HL-60 (cell line): ENCODE results near the gene NTHL1.

ENCODE experiments used
- DNase-seq, 2 experiments: peaks; one replicate each; pipeline ENCODE4 v3.0.0-alpha.2; 2010 to 2020; ENCODE audit warnings: low read depth in 1 of 2, low spot score in 1 of 2
- H3K27ac ChIP-seq: fragments of 250-450 bp; sonication (Bioruptor Pico); replicated peaks from 2 replicates; pipeline ENCODE4 v1.5.1; 2020; ENCODE audit warnings: mild to moderate bottlenecking, moderate library complexity
- H3K27me3 ChIP-seq: fragments of 250-450 bp; sonication (Bioruptor Pico); 2 replicates; pipeline ENCODE4 v1.5.1; 2021; ENCODE audit warnings: mild to moderate bottlenecking, moderate library complexity; ENCODE audit not compliant: insufficient read depth, poor library complexity, severe bottlenecking
- H3K4me3 ChIP-seq: replicated peaks from 2 replicates; pipeline ENCODE4 v1.5.1; 2011; ENCODE audit warnings: mild to moderate bottlenecking, control low read depth, low read length; ENCODE audit not compliant: insufficient read depth
- CTCF ChIP-seq: IDR thresholded peaks from one replicate; pipeline ENCODE4 v1.5.1; 2011; ENCODE audit warnings: low read length, control low read depth, inconsistent platforms; ENCODE audit not compliant: insufficient read depth
- GABPA ChIP-seq: IDR thresholded peaks from 2 replicates; pipeline ENCODE4 v1.6.1; 2012; ENCODE audit warnings: low read depth
- POLR2AphosphoS5 ChIP-seq: IDR thresholded peaks from 2 replicates; pipeline ENCODE4 v1.6.1; 2012; ENCODE audit warnings: low read depth
- SPI1 ChIP-seq: IDR thresholded peaks from 2 replicates; pipeline ENCODE4 v1.6.1; 2012; ENCODE audit warnings: low read depth, mild to moderate bottlenecking, borderline replicate concordance
- TF ChIP-seq, protein P1 (sequence below): IDR thresholded peaks from 2 replicates; pipeline ENCODE4 v1.6.1; 2012; ENCODE audit warnings: low read depth; ENCODE audit not compliant: insufficient replicate concordance

Gene NTHL1

DNA sequence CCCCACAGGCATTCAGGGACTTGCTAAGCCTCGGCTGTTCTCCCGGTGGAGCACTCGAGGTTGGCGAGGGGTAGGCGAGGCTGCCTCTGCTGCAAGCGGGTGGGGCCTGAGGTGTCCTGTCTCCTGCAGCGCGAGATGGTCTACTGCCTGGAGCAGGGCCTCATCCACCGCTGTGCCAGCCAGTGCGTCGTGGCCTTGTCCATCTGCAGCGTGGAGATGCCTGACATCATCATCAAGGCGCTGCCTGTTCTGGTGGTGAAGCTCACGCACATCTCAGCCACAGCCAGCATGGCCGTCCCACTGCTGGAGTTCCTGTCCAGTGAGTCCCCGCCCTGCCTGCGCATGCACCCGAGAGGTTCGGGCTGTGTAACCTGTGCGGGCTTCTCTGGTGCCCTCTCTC, 26.4 kb upstream of the NTHL1 start:
- TF ChIP-seq POLR2AphosphoS5, result no peak
- TF ChIP-seq GABPA, result no peak
- TF ChIP-seq SPI1, result no peak
- TF ChIP-seq, protein P1, sequence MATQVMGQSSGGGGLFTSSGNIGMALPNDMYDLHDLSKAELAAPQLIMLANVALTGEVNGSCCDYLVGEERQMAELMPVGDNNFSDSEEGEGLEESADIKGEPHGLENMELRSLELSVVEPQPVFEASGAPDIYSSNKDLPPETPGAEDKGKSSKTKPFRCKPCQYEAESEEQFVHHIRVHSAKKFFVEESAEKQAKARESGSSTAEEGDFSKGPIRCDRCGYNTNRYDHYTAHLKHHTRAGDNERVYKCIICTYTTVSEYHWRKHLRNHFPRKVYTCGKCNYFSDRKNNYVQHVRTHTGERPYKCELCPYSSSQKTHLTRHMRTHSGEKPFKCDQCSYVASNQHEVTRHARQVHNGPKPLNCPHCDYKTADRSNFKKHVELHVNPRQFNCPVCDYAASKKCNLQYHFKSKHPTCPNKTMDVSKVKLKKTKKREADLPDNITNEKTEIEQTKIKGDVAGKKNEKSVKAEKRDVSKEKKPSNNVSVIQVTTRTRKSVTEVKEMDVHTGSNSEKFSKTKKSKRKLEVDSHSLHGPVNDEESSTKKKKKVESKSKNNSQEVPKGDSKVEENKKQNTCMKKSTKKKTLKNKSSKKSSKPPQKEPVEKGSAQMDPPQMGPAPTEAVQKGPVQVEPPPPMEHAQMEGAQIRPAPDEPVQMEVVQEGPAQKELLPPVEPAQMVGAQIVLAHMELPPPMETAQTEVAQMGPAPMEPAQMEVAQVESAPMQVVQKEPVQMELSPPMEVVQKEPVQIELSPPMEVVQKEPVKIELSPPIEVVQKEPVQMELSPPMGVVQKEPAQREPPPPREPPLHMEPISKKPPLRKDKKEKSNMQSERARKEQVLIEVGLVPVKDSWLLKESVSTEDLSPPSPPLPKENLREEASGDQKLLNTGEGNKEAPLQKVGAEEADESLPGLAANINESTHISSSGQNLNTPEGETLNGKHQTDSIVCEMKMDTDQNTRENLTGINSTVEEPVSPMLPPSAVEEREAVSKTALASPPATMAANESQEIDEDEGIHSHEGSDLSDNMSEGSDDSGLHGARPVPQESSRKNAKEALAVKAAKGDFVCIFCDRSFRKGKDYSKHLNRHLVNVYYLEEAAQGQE, result no peak
- no peak for TF ChIP-seq CTCF
- no peak for DNase-seq
- H3K4me3 ChIP-seq, result no peak overlapping the region
- H3K27ac ChIP-seq, result no peak overlapping the region
- H3K27me3 ChIP-seq, result no peaks in the 10 kb centered on the region

- DNase-seq, result no peak
- no peak overlapping the region for H3K4me3 ChIP-seq
- TF ChIP-seq GABPA (no peak), POLR2AphosphoS5 (no peak), CTCF (no peak)
- H3K27ac ChIP-seq, result no peak overlapping the region
- H3K27me3 ChIP-seq, result no peaks in the 10 kb centered on the region
Measured at GRCh38 chr16:2072926-2073325, 25.3 kb upstream of the NTHL1 start.

DNA sequence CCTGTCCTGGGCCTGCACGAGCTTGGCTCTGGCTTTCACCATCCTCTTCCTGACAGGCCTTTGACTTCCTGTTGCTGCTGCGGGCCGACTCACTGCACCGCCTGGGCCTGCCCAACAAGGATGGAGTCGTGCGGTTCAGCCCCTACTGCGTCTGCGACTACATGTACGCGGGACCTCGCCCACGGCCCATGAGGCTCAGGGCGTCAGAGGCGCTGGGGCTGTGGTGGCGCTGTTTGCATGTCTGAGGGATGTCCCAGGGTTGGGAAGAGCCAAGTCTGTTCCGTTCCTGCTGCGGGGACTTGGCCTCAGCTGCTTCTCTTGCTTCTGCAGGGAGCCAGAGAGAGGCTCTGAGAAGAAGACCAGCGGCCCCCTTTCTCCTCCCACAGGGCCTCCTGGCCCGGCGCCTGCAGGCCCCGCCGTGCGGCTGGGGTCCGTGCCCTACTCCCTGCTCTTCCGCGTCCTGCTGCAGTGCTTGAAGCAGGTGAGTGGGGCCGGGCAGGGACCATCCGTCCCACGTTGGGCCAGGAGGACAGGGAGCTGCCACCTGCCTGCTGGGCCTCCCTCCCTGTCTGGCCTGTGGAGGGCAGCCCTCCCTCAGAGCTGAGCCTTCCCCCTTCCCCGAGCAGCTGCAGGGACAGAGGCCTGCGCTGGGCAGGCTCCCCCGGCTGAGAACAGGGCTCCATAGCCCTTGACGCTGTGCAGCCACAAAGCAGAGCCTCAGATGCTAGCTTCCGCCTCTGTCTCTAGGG, 24.0 kb upstream of the NTHL1 start:
- DNase-seq, result no peak
- H3K27me3 ChIP-seq, result no peaks in the 10 kb centered on the region
- no peak overlapping the region for H3K4me3 ChIP-seq
- H3K27ac ChIP-seq, result no peak overlapping the region
- TF ChIP-seq POLR2AphosphoS5 (no peak), GABPA (no peak), CTCF (no peak), SPI1 (no peak)
- TF ChIP-seq, protein P1, result no peak
